HPDE6-E6E7 (cell line): ENCODE data around the gene MYL4.

Experiments used
- DNase-seq: peaks from one replicate; pipeline ENCODE4 v3.0.0; 2011; ENCODE audit warnings: missing footprints; ENCODE audit errors: extremely low spot score

Gene MYL4

DNA sequence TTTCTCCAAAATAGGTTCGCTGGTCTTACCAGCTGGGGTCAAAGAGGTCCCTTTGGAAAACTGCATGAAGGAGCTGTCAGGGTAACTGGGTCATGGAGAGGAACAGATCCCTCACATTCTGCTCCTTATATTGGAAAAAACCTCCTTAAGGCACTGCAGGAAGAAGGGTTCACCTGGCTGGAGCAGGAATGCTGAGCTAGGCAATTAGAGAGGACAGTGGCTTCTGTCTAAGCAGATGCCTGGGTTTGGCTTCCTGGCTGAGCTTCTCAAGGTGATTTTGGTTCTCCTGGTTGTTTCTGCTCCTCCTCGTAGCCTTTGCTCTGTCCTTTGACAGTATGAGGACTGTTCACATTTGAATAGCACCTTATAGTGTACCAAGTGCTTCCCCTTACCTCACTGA is 64.1 kb downstream of the MYL4 start:
- DNase-seq = no peak
